ENCODE data around the gene EWSR1. TPM values are rescaled to one million over a fixed set of nuclear protein-coding genes. Genes with fewer than 3 reads are reported as not detected.

The EWSR1 gene
- total RNA-seq, 2 experiments from 2014 or later, result 274 to 303 TPM

GRCh38 chr22:29334148-29334547 lies 66.1 kb downstream of the EWSR1 start:
- DNase-seq, result no peak
- no peaks in the 10 kb centered on the region for H3K9me3 Mint-ChIP-seq
- no peak overlapping the region for H3K27ac Mint-ChIP-seq
- intact Hi-C loops (cut with micrococcal nuclease), result no loop called here
- H3K4me3 Mint-ChIP-seq, result no peak overlapping the region
- no peaks in the 10 kb centered on the region for H3K27me3 Mint-ChIP-seq (ENCODE audit: low read depth)
- CTCF ChIA-PET, result no interaction called here
- no peaks in the 10 kb centered on the region for H3K4me1 Mint-ChIP-seq (ENCODE audit: low read depth)
- peaks cover 13% of the 10 kb centered on the region for H3K36me3 Mint-ChIP-seq (ENCODE audit: low read depth)

- Mint-ChIP-seq H3K4me3 (no peak overlapping the region), H3K27me3 (ENCODE audit: low read depth) (no peaks in the 10 kb centered on the region), H3K36me3 (ENCODE audit: low read depth) (peaks cover 16% of the 10 kb centered on the region), H3K27ac (no peak overlapping the region), H3K4me1 (ENCODE audit: low read depth) (no peaks in the 10 kb centered on the region), H3K9me3 (no peaks in the 10 kb centered on the region)
- DNase-seq, result no peak
- intact Hi-C loops (cut with micrococcal nuclease), result no loop called here
- CTCF ChIA-PET, result no interaction called here
Measured at GRCh38 chr22:29334696-29335344, 66.8 kb downstream of the EWSR1 start.

GRCh38 chr22:29335656-29336055 lies 67.6 kb downstream of the EWSR1 start:
- Mint-ChIP-seq H3K4me1 (ENCODE audit: low read depth) (no peaks in the 10 kb centered on the region), H3K4me3 (no peak overlapping the region), H3K27me3 (ENCODE audit: low read depth) (no peaks in the 10 kb centered on the region), H3K9me3 (no peaks in the 10 kb centered on the region), H3K36me3 (ENCODE audit: low read depth) (peaks cover 16% of the 10 kb centered on the region), H3K27ac (no peak overlapping the region)
- no peak for DNase-seq
- intact Hi-C loops (cut with micrococcal nuclease), result no loop called here
- CTCF ChIA-PET, result no interaction called here

GRCh38 chr22:29336751-29337490 lies 68.9 kb downstream of the EWSR1 start:
- Mint-ChIP-seq H3K4me3 (no peak overlapping the region), H3K9me3 (no peaks in the 10 kb centered on the region), H3K27ac (no peak overlapping the region), H3K4me1 (ENCODE audit: low read depth) (no peaks in the 10 kb centered on the region), H3K27me3 (ENCODE audit: low read depth) (no peaks in the 10 kb centered on the region), H3K36me3 (ENCODE audit: low read depth) (peaks cover 16% of the 10 kb centered on the region)
- CTCF ChIA-PET, result no interaction called here
- DNase-seq, result no peak
- intact Hi-C loops (cut with micrococcal nuclease), result no loop called here

GRCh38 chr22:29337631-29338284 lies 69.7 kb downstream of the EWSR1 start:
- peaks cover 17% of the 10 kb centered on the region for H3K36me3 Mint-ChIP-seq (ENCODE audit: low read depth)
- H3K4me1 Mint-ChIP-seq (ENCODE audit: low read depth), result no peaks in the 10 kb centered on the region
- no peaks in the 10 kb centered on the region for H3K9me3 Mint-ChIP-seq
- DNase-seq, result no peak
- H3K27ac Mint-ChIP-seq, result no peak overlapping the region
- CTCF ChIA-PET, result interaction anchor here (1.1 kb wide), 1 partner anchor 34 kb away, joined by 3 read pairs; no protein-coding TSS in a partner anchor
- intact Hi-C loops (cut with micrococcal nuclease), result no loop called here
- H3K27me3 Mint-ChIP-seq (ENCODE audit: low read depth), result no peaks in the 10 kb centered on the region
- no peak overlapping the region for H3K4me3 Mint-ChIP-seq

GRCh38 chr22:29338398-29338797 lies 70.3 kb downstream of the EWSR1 start:
- CTCF ChIA-PET, result interaction anchor here (1.1 kb wide), 1 partner anchor 35 kb away, joined by 3 read pairs; no protein-coding TSS in a partner anchor
- Mint-ChIP-seq H3K36me3 (ENCODE audit: low read depth) (peaks cover 19% of the 10 kb centered on the region), H3K4me3 (no peak overlapping the region), H3K27me3 (ENCODE audit: low read depth) (no peaks in the 10 kb centered on the region), H3K4me1 (ENCODE audit: low read depth) (no peaks in the 10 kb centered on the region), H3K9me3 (no peaks in the 10 kb centered on the region), H3K27ac (no peak overlapping the region)
- intact Hi-C loops (cut with micrococcal nuclease), result no loop called here
- DNase-seq, result no peak

GRCh38 chr22:29339381-29340235 lies 71.5 kb downstream of the EWSR1 start:
- intact Hi-C loops (cut with micrococcal nuclease), result no loop called here
- Mint-ChIP-seq H3K4me1 (ENCODE audit: low read depth) (no peaks in the 10 kb centered on the region), H3K9me3 (no peaks in the 10 kb centered on the region), H3K4me3 (no peak overlapping the region), H3K27ac (no peak overlapping the region), H3K27me3 (ENCODE audit: low read depth) (no peaks in the 10 kb centered on the region), H3K36me3 (ENCODE audit: low read depth) (peaks cover 21% of the 10 kb centered on the region)
- CTCF ChIA-PET, result no interaction called here
- DNase-seq, result no peak

- DNase-seq, result no peak
- intact Hi-C loops (cut with micrococcal nuclease), result no loop called here
- H3K4me1 Mint-ChIP-seq (ENCODE audit: low read depth), result no peaks in the 10 kb centered on the region
- no peaks in the 10 kb centered on the region for H3K9me3 Mint-ChIP-seq
- no peaks in the 10 kb centered on the region for H3K27me3 Mint-ChIP-seq (ENCODE audit: low read depth)
- peaks cover 23% of the 10 kb centered on the region for H3K36me3 Mint-ChIP-seq (ENCODE audit: low read depth)
- H3K4me3 Mint-ChIP-seq, result no peak overlapping the region
- H3K27ac Mint-ChIP-seq, result no peak overlapping the region
- CTCF ChIA-PET, result no interaction called here
Measured at GRCh38 chr22:29340566-29340965, 72.5 kb downstream of the EWSR1 start.

- Mint-ChIP-seq H3K27me3 (ENCODE audit: low read depth) (no peaks in the 10 kb centered on the region), H3K4me3 (no peak overlapping the region), H3K27ac (no peak overlapping the region), H3K9me3 (no peaks in the 10 kb centered on the region), H3K4me1 (ENCODE audit: low read depth) (no peaks in the 10 kb centered on the region), H3K36me3 (ENCODE audit: low read depth) (peaks cover 22% of the 10 kb centered on the region)
- DNase-seq, result no peak
- intact Hi-C loops (cut with micrococcal nuclease), result no loop called here
- CTCF ChIA-PET, result no interaction called here
Measured at GRCh38 chr22:29341056-29341848, 73.2 kb downstream of the EWSR1 start.

GRCh38 chr22:29341849-29342127 lies 73.7 kb downstream of the EWSR1 start:
- intact Hi-C loops (cut with micrococcal nuclease), result no loop called here
- Mint-ChIP-seq H3K4me3 (no peak overlapping the region), H3K4me1 (ENCODE audit: low read depth) (no peaks in the 10 kb centered on the region), H3K27ac (no peak overlapping the region), H3K9me3 (no peaks in the 10 kb centered on the region), H3K27me3 (ENCODE audit: low read depth) (no peaks in the 10 kb centered on the region), H3K36me3 (ENCODE audit: low read depth) (peaks cover 23% of the 10 kb centered on the region)
- CTCF ChIA-PET, result no interaction called here
- DNase-seq, result no peak

GRCh38 chr22:29342177-29342576 lies 74.1 kb downstream of the EWSR1 start:
- Mint-ChIP-seq H3K27me3 (ENCODE audit: low read depth) (no peaks in the 10 kb centered on the region), H3K36me3 (ENCODE audit: low read depth) (peaks cover 23% of the 10 kb centered on the region), H3K27ac (no peak overlapping the region), H3K4me1 (ENCODE audit: low read depth) (no peaks in the 10 kb centered on the region), H3K4me3 (no peak overlapping the region), H3K9me3 (no peaks in the 10 kb centered on the region)
- intact Hi-C loops (cut with micrococcal nuclease), result no loop called here
- DNase-seq, result no peak
- CTCF ChIA-PET, result no interaction called here

All from activated naive CD4-positive, alpha-beta T cell treated with anti-CD3 and anti-CD28 coated beads for 36 hours (primary cell).